HG03521 (cell line): ENCODE data around the gene ABCA13.

Source experiments
- ATAC-seq: cut with Tn5 transposase; IDR thresholded peaks from one replicate; pipeline ENCODE4 v1.9.1; 2021; ENCODE audit warnings: mild to moderate bottlenecking, moderate library complexity; ENCODE audit not compliant: unreplicated experiment

Gene ABCA13

DNA sequence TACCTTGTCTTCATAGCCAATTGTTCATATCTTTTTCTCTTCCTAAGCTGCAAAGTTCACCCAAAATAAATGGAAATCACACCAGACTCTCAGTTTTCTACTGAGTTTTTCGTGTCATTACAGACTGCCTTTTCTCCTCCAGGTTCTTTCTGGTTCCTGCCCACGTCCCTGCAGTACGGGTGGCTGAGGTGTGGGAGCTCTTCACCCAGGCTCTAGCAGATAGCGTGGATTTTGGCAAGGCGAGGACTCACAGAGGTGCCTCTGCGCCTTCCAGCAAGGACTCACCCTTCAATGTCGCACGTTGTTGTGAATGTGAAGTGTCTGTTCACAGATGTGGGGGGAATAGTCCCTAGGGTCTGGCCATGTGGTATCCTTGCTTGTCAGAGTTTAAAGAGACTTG is 71.6 kb downstream of the ABCA13 start:
- ATAC-seq = no peak

DNA sequence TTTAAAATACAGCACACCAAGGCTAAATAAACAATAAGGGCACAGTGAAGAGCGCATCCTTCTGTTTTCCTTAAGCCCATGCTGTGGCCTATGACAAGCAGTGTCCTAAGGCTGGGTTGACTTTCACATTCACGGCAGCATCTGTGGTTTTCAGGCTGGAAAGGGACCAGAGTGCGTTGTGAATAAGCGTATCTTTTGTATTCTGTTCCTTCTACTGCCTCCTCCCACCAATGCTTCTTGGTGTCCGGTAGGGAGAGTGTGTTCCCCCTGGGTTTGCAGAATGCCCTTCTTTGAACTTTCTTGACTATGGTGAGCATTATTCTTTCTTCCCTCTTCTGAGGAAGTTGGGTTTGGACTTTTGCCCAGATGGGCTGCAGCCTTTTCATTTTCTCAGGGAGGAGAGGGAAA is 73.6 kb downstream of the ABCA13 start:
- ATAC-seq = no peak

DNA sequence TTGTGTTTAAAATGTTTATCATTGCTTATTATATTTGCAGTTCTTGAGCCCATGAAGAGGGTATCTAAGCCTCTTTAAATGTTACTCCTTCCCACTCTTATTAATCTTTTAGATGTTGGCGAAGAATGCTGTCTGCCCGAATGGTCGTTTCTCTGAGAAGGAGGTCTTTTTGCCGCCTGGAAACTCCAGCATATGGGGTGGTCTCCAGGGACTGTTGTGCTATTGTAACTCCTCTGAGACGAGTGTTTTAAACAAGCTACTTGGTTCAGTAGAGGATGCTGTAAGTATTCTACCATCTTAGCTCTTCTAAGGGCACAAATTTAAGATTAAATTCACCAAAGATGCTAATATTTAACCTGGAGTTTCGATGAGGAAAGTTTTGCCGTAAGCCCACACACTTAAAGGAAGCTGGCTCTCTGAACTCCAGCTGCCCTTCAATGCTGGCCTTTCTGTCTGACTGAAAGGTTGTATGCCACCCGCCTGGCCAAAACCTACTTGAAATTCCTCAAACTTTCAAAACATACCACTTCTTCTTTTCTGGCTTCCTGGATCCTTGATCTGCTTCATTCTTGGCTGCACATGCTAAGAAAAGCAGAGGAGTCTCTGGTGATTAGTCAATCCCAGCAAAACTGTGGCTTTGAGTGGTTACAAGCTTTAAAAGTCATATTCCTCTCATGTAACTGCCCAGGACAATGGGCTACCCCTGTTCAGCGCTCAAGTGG is 74.7 kb downstream of the ABCA13 start:
- ATAC-seq = peak; percentile 57

- no peak for ATAC-seq
Observed at GRCh38 chr7:48249166-48249565, 77.9 kb downstream of the ABCA13 start.

DNA sequence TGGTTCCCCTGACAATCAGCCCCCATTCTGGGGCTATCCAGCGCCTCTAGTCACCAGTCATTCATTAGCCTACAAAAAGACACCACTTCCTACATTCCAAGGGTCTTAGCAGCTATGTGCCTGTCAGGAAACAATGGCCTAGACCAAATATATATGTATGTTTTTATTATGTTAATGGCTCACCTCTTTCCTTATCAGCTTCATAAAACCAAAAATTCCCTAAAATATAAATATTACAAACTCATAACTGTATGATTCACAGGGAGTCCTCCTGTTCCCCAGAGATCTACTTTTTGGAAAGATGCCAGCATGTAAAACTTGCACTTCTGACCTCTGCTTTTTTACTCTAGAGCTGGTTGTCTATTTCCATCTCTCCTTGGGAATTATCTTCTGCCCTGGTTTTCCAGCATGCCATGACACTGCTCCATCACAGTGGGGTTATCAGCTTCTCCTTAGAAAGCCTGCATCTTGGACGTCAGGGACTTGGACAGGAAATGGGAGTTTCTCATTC is 79.2 kb downstream of the ABCA13 start:
- ATAC-seq = no peak

DNA sequence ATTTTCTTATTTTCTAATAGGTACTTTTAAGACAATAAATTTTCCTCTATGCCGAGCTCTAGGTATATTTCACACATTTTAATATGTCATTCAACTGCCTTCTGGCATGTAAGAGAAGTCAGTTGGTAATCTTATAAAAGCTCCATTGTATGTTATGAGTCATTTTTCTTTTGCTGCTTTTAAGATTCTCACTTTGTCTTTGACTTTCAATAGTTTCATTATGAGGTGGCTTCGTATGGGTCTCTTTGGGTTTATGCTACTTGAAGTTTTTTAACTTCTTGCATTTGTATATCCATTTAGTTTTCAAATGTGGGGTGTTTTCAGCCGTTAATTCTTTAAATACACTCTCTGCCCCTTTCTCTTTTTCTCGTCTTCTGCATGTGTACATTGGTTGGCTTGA is 80.5 kb downstream of the ABCA13 start:
- ATAC-seq = peak; percentile 88

DNA sequence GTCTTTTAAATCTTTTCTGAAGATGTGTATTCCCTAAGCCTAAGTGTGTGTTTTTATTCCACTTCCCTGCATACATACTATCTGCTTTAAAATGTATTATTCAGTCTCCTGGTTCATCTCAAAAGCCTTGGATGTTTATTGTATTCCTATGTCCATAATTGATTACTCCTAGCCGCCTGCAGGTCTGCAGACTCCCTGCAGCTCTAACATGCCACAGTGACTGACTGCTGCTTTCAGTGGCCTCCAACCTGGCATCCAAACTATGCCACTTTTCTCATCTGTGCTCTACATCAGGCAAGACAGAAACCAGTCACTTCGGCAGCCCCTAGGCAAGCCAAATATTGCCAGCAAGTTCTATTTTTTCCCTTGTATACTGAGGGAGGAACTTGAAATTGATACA is 81.7 kb downstream of the ABCA13 start:
- ATAC-seq = no peak

DNA sequence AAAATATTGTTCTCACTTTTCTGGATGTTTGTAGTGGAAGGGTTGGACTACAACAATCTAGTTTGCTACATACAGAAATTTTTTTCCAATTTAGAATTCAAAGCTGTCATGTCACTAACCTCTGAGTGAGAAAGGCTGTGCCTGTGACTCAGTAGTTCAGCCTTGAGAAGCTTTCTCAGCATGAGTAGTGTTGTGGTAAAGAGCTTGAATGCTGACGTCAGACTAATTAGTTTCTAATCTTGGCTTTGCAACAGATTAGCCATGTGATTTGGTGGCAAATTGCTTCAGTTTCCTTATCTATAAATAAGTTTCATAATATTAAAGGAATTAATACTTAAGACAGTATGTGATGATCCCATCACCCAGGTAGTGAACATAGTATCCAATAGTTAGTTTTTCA is 83.8 kb downstream of the ABCA13 start:
- no peak for ATAC-seq

- no peak for ATAC-seq
Observed at GRCh38 chr7:48259463-48260280, 88.4 kb downstream of the ABCA13 start.

GRCh38 chr7:48261696-48262095 is 90.4 kb downstream of the ABCA13 start:
- no peak for ATAC-seq

GRCh38 chr7:48262606-48263310 is 91.5 kb downstream of the ABCA13 start:
- no peak for ATAC-seq

GRCh38 chr7:48263311-48263650 is 92.0 kb downstream of the ABCA13 start:
- ATAC-seq = no peak

- no peak for ATAC-seq
Observed at GRCh38 chr7:48269066-48269465, 97.8 kb downstream of the ABCA13 start.

DNA sequence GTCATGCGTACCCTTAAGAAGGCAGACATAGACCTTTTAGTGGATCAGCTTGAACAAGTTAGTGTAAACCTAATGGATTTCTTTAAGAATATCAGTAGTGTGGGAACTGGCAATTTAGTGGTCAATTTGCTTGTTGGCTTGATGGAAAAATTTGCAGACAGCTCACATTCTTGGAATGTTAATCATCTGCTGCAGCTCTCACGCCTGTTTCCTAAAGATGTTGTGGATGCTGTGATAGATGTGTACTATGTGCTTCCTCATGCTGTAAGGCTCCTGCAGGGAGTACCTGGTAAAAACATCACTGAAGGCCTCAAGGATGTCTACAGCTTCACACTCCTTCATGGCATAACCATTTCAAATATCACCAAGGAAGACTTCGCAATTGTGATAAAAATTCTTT is 103.4 kb downstream of the ABCA13 start:
- ATAC-seq = no peak

DNA sequence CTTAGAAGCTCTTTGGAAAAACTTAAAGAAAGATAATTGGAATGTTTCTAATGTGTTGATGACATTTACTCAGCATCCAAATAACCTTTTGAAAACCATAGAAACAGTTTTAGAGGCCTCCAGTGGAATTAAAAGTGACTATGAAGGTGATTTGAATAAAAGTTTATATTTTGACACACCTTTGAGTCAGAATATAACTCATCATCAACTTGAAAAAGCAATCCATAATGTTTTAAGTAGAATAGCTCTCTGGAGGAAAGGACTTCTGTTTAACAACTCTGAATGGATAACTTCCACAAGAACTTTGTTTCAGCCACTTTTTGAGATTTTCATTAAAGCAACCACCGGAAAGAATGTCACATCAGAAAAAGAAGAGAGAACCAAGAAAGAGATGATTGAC is 108.2 kb downstream of the ABCA13 start:
- ATAC-seq = no peak

DNA sequence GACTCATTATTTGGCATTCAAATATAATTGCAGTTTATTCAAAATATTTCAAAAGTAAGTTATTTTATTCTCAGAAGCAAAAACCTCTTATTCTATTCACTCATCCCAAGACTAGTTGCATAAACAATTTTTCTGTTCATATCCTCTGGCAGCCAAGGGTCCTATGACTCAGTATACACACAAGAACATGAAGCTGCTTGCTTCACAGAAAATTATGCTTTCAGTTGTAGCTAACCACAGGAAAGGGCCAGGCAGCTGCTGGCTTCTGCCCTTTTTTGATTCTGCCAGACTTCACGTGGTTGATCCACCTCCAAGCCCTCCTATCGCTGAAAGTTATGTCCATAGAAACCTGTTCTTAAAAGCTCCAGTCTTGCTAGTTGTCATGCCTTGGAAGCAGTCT is 108.8 kb downstream of the ABCA13 start:
- no peak for ATAC-seq

GRCh38 chr7:48285373-48285772 is 114.1 kb downstream of the ABCA13 start:
- no peak for ATAC-seq

DNA sequence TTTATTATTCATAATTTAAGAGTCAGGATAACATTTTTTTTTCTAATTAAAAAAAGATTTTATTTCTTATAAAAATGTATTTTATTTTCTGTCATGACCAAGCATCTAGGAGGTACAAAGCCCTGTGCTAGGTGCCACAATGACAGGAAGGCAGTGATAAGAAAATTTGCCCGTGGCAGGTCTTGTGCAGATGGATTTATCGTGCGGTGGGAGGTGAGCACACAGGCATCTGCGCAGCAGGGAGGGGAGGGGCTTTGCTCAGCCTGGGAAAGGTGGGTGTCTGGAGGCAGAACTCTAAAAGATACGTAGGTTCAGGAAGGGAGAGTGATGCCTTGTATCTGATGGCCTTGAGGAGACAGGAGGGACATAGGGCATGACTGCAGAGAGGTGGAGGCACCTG is 115.6 kb downstream of the ABCA13 start:
- ATAC-seq = no peak

DNA sequence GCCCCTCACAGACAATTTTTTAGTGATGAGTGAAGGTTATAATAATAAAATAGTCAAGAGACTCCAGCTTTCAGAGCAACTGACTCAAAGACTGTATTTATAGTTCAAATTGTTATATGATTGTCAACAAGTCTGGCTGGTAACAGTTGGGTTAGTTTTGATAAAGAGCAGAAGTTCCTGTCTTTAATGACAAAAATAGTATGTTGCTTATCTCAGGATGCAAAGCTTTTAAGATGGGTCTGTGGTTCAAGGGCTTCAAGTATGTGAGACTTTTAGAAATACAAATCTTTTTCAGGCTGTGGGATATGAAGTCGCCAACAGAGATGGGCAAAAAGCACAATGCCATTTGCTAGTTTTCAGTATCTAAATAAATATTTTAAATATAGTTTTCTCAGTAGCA is 118.4 kb downstream of the ABCA13 start:
- ATAC-seq = no peak

GRCh38 chr7:48292949-48293348 is 121.7 kb downstream of the ABCA13 start:
- ATAC-seq = no peak

DNA sequence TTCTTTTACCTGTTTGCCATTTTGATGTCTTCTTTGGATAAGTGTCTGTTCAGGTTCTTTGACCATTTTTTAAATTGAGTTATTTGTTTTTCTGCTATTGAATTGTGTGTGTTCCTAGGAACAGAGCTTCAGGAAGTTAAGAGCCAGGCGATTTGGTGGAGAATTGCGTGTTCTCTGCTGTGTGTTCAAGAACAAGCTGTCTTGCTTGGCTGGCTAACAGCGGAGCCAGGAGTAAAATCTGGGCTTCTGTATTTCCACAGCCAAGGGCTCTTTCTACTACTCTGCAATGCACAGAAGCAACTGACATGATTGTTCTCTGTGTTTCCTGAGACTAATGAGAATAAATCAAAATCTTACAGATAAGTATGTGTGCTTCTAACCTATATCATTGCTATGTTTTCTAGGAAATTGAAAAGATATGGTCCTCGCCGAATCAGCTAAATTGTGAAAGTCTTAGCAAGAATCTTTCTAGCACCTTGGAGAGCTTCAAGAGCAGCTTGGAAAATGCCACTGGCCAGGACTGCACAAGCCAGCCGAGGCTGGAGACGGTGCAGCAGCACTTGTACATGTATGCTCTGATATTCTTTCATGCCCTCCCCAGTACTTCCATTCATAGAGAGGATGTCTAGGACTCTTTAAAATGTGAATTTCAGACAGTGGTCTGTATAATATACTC is 124.2 kb downstream of the ABCA13 start:
- no peak for ATAC-seq
